Mesendoderm (in vitro differentiated cells): Measurements from ENCODE around the gene TMEM125. TPM values are rescaled to one million over a fixed set of nuclear protein-coding genes. Genes with fewer than 3 reads are reported as not detected.

Experiments
- DNase-seq: peaks from one replicate; pipeline ENCODE4 v3.0.0; 2013
- H2AK5ac ChIP-seq: 2 replicates; pipeline ENCODE4 v1.6.1; 2013; ENCODE audit warnings: low read length, inconsistent platforms
- H2BK120ac ChIP-seq: 2 replicates; pipeline ENCODE4 v1.6.1; 2013; ENCODE audit warnings: low read depth, mild to moderate bottlenecking, low read length, moderate library complexity, mixed read lengths
- H2BK15ac ChIP-seq: replicated peaks from 2 replicates; pipeline ENCODE4 v1.6.1; 2013; ENCODE audit warnings: low read depth, mild to moderate bottlenecking, moderate library complexity
- H2BK5ac ChIP-seq: 2 replicates; pipeline ENCODE4 v1.6.1; 2013; ENCODE audit warnings: low read length, inconsistent platforms
- H3K18ac ChIP-seq: 2 replicates; pipeline ENCODE4 v1.6.1; 2013; ENCODE audit warnings: mild to moderate bottlenecking, low read length, mixed read lengths
- H3K23ac ChIP-seq: one replicate; pipeline ENCODE4 v1.6.1; 2013; ENCODE audit warnings: low read length
- H3K27ac ChIP-seq: 2 replicates; pipeline ENCODE4 v1.5.1; 2013; ENCODE audit warnings: low read depth, mild to moderate bottlenecking, inconsistent platforms, low read length, moderate library complexity
- H3K27me3 ChIP-seq: 2 replicates; pipeline ENCODE4 v1.6.1; 2013; ENCODE audit warnings: low read length, control low read depth, mild to moderate bottlenecking, inconsistent platforms; ENCODE audit not compliant: insufficient read depth, poor library complexity
- H3K36me3 ChIP-seq: 2 replicates; pipeline ENCODE4 v1.6.1; 2013; ENCODE audit warnings: low read length, inconsistent platforms; ENCODE audit not compliant: control insufficient read depth, insufficient read depth
- H3K4ac ChIP-seq: one replicate; pipeline ENCODE4 v1.6.1; 2013; ENCODE audit warnings: low read depth, mild to moderate bottlenecking, low read length, moderate library complexity
- H3K4me1 ChIP-seq: 2 replicates; pipeline ENCODE4 v1.6.1; 2013; ENCODE audit warnings: low read depth, low read length, inconsistent platforms; ENCODE audit not compliant: control insufficient read depth
- H3K4me2 ChIP-seq: 2 replicates; pipeline ENCODE4 v1.6.1; 2013; ENCODE audit warnings: low read length
- H3K4me3 ChIP-seq: 2 replicates; pipeline ENCODE4 v1.5.1; 2013; ENCODE audit warnings: mild to moderate bottlenecking, low read length
- H3K56ac ChIP-seq: one replicate; pipeline ENCODE4 v1.6.1; 2013; ENCODE audit warnings: low read length
- H3K79me1 ChIP-seq: 2 replicates; pipeline ENCODE4 v1.6.1; 2013; ENCODE audit warnings: low read length, inconsistent platforms
- H3K79me2 ChIP-seq: 2 replicates; pipeline ENCODE4 v1.6.1; 2013; ENCODE audit warnings: mild to moderate bottlenecking, low read length; ENCODE audit not compliant: control insufficient read depth, insufficient read depth
- H3K9ac ChIP-seq: 2 replicates; pipeline ENCODE4 v1.6.1; 2013; ENCODE audit warnings: low read length, inconsistent platforms
- H4K5ac ChIP-seq: one replicate; pipeline ENCODE4 v1.6.1; 2013; ENCODE audit warnings: low read length
- H4K8ac ChIP-seq: one replicate; pipeline ENCODE4 v1.6.1; 2013; ENCODE audit warnings: low read depth, mild to moderate bottlenecking, control low read depth, low read length, moderate library complexity
- whole genome bisulfite sequencing: extraction: QIAGEN DNeasy Blood & Tissue Kit; methylation state at CpG from one replicate; pipeline ENCODE4 v1.1.7; 2013; ENCODE audit warnings: low lambda C conversion rate, missing lambda C conversion rate; ENCODE audit not compliant: insufficient coverage; ENCODE audit errors: extremely low coverage; 5-methylcytosine and 5-hydroxymethylcytosine counted together
- polyA plus RNA-seq, 2 experiments: library from polyadenylated mRNA; stranded (reverse); fragments of 200-250 nt; gene quantifications; one replicate each; pipeline ENCODE4 v1.2.3, GENCODE V29; 2013

Gene TMEM125
- polyA plus RNA-seq (2013, experiment 1 of 2) = 10.8 TPM
- 8.4 TPM for polyA plus RNA-seq (2013, experiment 2 of 2)

DNA sequence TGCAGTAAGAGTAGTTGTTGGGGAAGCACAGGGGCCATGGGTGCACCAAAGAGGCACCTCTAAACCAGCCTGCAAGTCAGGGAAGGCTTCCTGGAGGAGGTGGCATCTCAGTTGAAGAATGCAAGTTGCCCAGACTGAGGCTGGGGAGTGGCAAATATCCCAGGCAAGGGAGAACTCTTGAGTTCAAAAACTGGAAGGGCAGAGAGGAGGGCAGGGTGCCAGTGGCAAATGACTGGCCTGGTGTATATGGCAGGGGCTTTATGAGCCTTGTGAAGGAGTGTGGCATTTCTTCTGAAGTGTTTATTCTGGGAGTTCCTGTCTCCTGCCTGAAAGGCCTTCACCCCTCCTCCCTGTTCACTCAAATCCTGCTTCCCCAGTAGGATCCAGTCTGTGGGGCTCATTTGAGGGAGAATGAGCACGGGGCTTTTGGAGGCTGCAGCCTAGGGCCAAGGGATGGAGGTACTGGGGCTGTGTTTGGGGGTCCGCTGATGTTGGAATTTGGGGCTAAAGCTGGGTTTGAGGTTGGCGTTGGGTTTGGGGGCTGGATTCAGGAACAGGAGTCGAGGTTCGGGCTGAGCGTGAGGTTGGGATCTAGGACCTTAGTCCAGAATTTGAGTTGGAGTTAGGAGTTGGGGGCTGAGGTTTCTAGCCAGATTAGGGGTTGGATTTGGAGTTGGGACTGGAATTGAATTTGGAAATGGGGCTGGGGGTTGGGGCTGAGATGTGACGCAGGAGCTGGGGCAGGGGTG lies at the start of gene TMEM125:
TSS of gene TMEM125 (plus strand) at position 357 of the 749 bp plus-strand sequence. CDS start 2,740 bp downstream, outside the sequence.
- no peak within 1 kb of the TSS for H2BK15ac ChIP-seq
- DNase-seq = no peak
- H3K4me3 ChIP-seq = no peak within 1 kb of the TSS
- H3K36me3 ChIP-seq = no peaks in the 10 kb centered on the region
- H3K4me2 ChIP-seq = peak within 1 kb of the TSS; percentile 47
- H3K4me1 ChIP-seq = peaks cover 6% of the 10 kb centered on the region
- no peak within 1 kb of the TSS for H3K27ac ChIP-seq
- no peak within 1 kb of the TSS for H2BK120ac ChIP-seq
- H3K4ac ChIP-seq = no peak within 1 kb of the TSS
- H3K79me1 ChIP-seq = no peaks in the 10 kb centered on the region
- no peak within 1 kb of the TSS for H4K5ac ChIP-seq
- H3K27me3 ChIP-seq = no peaks in the 10 kb centered on the region
- WGBS = no CpG with 5 or more reads among the region's 7 CpGs
- H3K23ac ChIP-seq = no peak within 1 kb of the TSS
- peak within 1 kb of the TSS; percentile 79 for H3K56ac ChIP-seq
- peak within 1 kb of the TSS; percentile 11 for H2AK5ac ChIP-seq
- H4K8ac ChIP-seq = no peak within 1 kb of the TSS
- peak within 1 kb of the TSS; percentile 56 for H3K9ac ChIP-seq
- H3K79me2 ChIP-seq = no peaks in the 10 kb centered on the region
- H3K18ac ChIP-seq = peak within 1 kb of the TSS; percentile 53
- no peak within 1 kb of the TSS for H2BK5ac ChIP-seq

GRCh38 chr1:43220905-43221778 lies 48.6 kb upstream of the TMEM125 start:
- H2BK120ac ChIP-seq = no peak overlapping the region
- H2BK5ac ChIP-seq = no peak overlapping the region
- DNase-seq = no peak
- no peak overlapping the region for H3K4ac ChIP-seq
- no peak overlapping the region for H3K23ac ChIP-seq
- H2AK5ac ChIP-seq = no peak overlapping the region
- H3K4me2 ChIP-seq = no peak overlapping the region
- no peaks in the 10 kb centered on the region for H3K79me2 ChIP-seq
- H3K27me3 ChIP-seq = no peaks in the 10 kb centered on the region
- H3K56ac ChIP-seq = no peak overlapping the region
- no CpG with 5 or more reads among the region's 7 CpGs for WGBS
- no peak overlapping the region for H2BK15ac ChIP-seq
- no peak overlapping the region for H4K5ac ChIP-seq
- no peak overlapping the region for H4K8ac ChIP-seq
- H3K18ac ChIP-seq = no peak overlapping the region
- no peaks in the 10 kb centered on the region for H3K79me1 ChIP-seq
- H3K4me1 ChIP-seq = no peaks in the 10 kb centered on the region
- H3K4me3 ChIP-seq = no peak overlapping the region
- no peak overlapping the region for H3K9ac ChIP-seq
- H3K27ac ChIP-seq = no peak overlapping the region
- no peaks in the 10 kb centered on the region for H3K36me3 ChIP-seq

- no peak overlapping the region for H3K4me2 ChIP-seq
- H4K5ac ChIP-seq = no peak overlapping the region
- H3K27ac ChIP-seq = no peak overlapping the region
- H3K79me2 ChIP-seq = no peaks in the 10 kb centered on the region
- no peak overlapping the region for H2BK15ac ChIP-seq
- no peak overlapping the region for H3K4me3 ChIP-seq
- no peak overlapping the region for H2BK120ac ChIP-seq
- H3K9ac ChIP-seq = no peak overlapping the region
- H3K4me1 ChIP-seq = no peaks in the 10 kb centered on the region
- H3K56ac ChIP-seq = no peak overlapping the region
- no peaks in the 10 kb centered on the region for H3K36me3 ChIP-seq
- no peak overlapping the region for H2AK5ac ChIP-seq
- no peak overlapping the region for H3K4ac ChIP-seq
- no peak overlapping the region for H3K18ac ChIP-seq
- WGBS = no CpG with 5 or more reads among the region's 1 CpG
- no peak for DNase-seq
- H3K23ac ChIP-seq = no peak overlapping the region
- no peaks in the 10 kb centered on the region for H3K79me1 ChIP-seq
- H2BK5ac ChIP-seq = no peak overlapping the region
- no peak overlapping the region for H4K8ac ChIP-seq
- no peaks in the 10 kb centered on the region for H3K27me3 ChIP-seq
These were observed 48.0 kb upstream of the TMEM125 start for GRCh38 chr1:43221797-43222196.

DNA sequence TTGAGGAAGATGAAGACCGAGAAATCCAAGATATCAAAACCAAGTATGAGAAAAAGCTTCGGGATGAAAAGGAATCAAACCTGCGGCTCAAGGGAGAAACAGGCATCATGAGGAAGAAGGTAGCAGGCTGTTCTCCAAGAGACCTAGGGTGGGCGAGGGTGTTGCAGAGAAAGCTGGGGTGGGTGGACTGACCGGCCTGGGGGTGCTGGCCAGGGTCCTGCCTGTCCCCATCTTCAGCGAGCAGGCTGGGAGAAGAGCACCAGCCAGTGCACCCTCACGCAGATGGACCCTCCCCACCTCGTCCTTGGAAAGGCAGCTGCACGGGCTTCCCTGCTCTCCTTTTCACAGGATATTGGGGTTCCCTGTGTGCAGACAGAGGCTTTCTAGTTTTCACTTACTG lies 46.9 kb upstream of the TMEM125 start:
- H3K23ac ChIP-seq = no peak overlapping the region
- H2BK120ac ChIP-seq = no peak overlapping the region
- no peak overlapping the region for H3K4me2 ChIP-seq
- H2BK15ac ChIP-seq = no peak overlapping the region
- H3K27me3 ChIP-seq = no peaks in the 10 kb centered on the region
- no peak overlapping the region for H3K56ac ChIP-seq
- no peak overlapping the region for H3K4ac ChIP-seq
- peaks cover 5% of the 10 kb centered on the region for H3K4me1 ChIP-seq
- H3K36me3 ChIP-seq = no peaks in the 10 kb centered on the region
- H3K18ac ChIP-seq = no peak overlapping the region
- H3K79me1 ChIP-seq = no peaks in the 10 kb centered on the region
- H3K27ac ChIP-seq = no peak overlapping the region
- no peak overlapping the region for H2BK5ac ChIP-seq
- H3K79me2 ChIP-seq = no peaks in the 10 kb centered on the region
- no peak overlapping the region for H4K8ac ChIP-seq
- H4K5ac ChIP-seq = no peak overlapping the region
- no peak for DNase-seq
- no peak overlapping the region for H2AK5ac ChIP-seq
- no peak overlapping the region for H3K9ac ChIP-seq
- H3K4me3 ChIP-seq = no peak overlapping the region
- WGBS = no CpG with 5 or more reads among the region's 9 CpGs

GRCh38 chr1:43225168-43225567 lies 44.6 kb upstream of the TMEM125 start:
- Histone ChIP-seq H3K27ac (no peak overlapping the region), H3K18ac (no peak overlapping the region), H3K4me1 (peaks cover 6% of the 10 kb centered on the region), H3K27me3 (no peaks in the 10 kb centered on the region), H3K4me2 (no peak overlapping the region), H3K79me1 (no peaks in the 10 kb centered on the region), H3K4me3 (no peak overlapping the region), H3K4ac (no peak overlapping the region), H2BK5ac (no peak overlapping the region), H3K23ac (no peak overlapping the region), H4K5ac (no peak overlapping the region), H2BK15ac (no peak overlapping the region), H2BK120ac (no peak overlapping the region), H2AK5ac (no peak overlapping the region), H3K56ac (no peak overlapping the region), H3K79me2 (no peaks in the 10 kb centered on the region), H3K36me3 (no peaks in the 10 kb centered on the region), H4K8ac (no peak overlapping the region), H3K9ac (no peak overlapping the region)
- no CpG with 5 or more reads among the region's 3 CpGs for WGBS
- no peak for DNase-seq
